Measurements from ENCODE around the gene MPND. TPM values are rescaled to one million over a fixed set of nuclear protein-coding genes. Genes with fewer than 3 reads are reported as not detected.
A peak's percentile ranks its signal among the peaks of the same experiment; 100 is the strongest.
"Not testable (repeated sequence)": the region's sequence is repeated elsewhere in the genome, so short reads cannot be mapped to it uniquely, and the experiment has no call there.

MPND gene
- total RNA-seq, 4 donors from 2014 or later: 2.7 to 3.1 (median 3.0) TPM

DNA sequence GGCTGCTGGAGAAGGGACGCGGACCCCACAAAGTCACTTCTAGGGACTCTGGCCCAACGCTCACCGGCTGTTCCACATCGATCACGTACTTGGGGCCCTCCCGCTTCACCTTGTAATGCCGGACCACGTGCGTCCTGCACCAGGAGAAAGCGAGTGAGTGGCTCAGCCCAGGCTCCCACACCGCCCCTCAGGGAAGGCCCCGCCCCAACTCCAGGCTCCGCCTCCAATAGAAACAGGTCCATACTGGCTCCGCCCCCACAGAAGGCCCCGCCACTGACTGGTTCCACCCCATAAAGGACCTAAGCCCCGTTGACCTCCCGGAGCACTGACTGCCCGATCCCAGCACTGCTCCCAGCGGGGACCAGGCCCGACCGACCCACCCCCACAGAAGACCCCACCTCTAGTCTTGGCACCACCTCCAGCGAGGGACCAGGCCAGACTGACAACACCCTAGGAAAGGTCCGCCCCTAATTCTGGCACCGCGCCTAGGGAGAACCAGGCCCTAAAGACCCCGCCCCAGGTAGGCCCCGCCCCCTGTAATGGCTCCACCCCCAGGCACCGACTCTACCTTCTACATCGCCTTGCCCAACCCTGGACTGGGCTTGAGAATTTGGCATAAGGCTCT, 16.0 kb upstream of the MPND start:
- peaks cover 11 to 17% (median 16%) of the 10 kb centered on the region in 3 donors for H3K27me3 ChIP-seq
- in situ Hi-C loops (cut with MboI; ENCODE audit: low sequenced_read_pairs in 4 of 4): no loop called here
- intact Hi-C loops (cut with DNase I; ENCODE audit: low total_unique reads): no loop called here
- DNase-seq (peak in 1 of 2 donors; percentile 51), ATAC-seq (peak in 1 of 2 donors; percentile 9)
- no peaks in the 10 kb centered on the region for H3K9me3 ChIP-seq
- H3K4me3 ChIP-seq: peak overlapping the region in 3 of 4 donors; percentile 46 to 54 (median 48)
- H3K4me1 ChIP-seq: peaks cover 0 to 13% of the 10 kb centered on the region in 2 donors
- TF ChIP-seq POLR2A (IDR thresholded peaks at IDR 0.05): no peak
- TF ChIP-seq, protein P1, sequence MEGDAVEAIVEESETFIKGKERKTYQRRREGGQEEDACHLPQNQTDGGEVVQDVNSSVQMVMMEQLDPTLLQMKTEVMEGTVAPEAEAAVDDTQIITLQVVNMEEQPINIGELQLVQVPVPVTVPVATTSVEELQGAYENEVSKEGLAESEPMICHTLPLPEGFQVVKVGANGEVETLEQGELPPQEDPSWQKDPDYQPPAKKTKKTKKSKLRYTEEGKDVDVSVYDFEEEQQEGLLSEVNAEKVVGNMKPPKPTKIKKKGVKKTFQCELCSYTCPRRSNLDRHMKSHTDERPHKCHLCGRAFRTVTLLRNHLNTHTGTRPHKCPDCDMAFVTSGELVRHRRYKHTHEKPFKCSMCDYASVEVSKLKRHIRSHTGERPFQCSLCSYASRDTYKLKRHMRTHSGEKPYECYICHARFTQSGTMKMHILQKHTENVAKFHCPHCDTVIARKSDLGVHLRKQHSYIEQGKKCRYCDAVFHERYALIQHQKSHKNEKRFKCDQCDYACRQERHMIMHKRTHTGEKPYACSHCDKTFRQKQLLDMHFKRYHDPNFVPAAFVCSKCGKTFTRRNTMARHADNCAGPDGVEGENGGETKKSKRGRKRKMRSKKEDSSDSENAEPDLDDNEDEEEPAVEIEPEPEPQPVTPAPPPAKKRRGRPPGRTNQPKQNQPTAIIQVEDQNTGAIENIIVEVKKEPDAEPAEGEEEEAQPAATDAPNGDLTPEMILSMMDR (IDR thresholded peaks at IDR 0.05 in 4 of 5, conservative IDR thresholded peaks at IDR 0.05 in 1 of 5): no peak
- peak overlapping the region in 1 of 4 donors; percentile 37 for H3K27ac ChIP-seq
- H3K36me3 ChIP-seq: no peaks in the 10 kb centered on the region

DNA sequence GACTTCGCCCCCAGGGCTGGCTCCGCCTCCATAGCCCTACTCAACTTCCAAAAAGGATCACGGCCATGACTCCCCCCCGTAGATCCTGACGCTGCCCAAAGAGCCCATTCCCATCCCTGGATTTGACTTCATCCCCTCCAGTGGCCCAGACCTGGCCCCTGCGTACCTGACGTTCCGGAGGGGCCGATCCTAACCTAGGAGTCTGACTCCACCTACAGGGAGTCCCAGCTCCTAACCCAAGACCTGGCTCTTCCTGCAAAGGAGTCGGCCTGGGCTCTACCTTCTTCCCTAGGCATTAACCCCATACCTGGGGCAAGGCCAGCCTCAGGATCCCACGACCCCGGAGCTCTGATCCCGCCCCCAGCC, 15.5 kb upstream of the MPND start:
- H3K27me3 ChIP-seq: peaks cover 11 to 17% (median 16%) of the 10 kb centered on the region in 3 donors
- peak overlapping the region in 1 of 4 donors; percentile 37 for H3K27ac ChIP-seq
- no peak for DNase-seq
- intact Hi-C loops (cut with DNase I; ENCODE audit: low total_unique reads) (loop anchor here (1.0 kb wide), 1 partner anchor 14 kb away; no protein-coding TSS in a partner anchor), in situ Hi-C loops (cut with MboI; ENCODE audit: low sequenced_read_pairs in 4 of 4) (no loop called here)
- H3K4me3 ChIP-seq: peak overlapping the region in 3 of 4 donors; percentile 46 to 54 (median 48)
- H3K4me1 ChIP-seq: peaks cover 0 to 13% of the 10 kb centered on the region in 2 donors
- no peaks in the 10 kb centered on the region for H3K36me3 ChIP-seq
- no peaks in the 10 kb centered on the region for H3K9me3 ChIP-seq
- TF ChIP-seq, protein P1 (IDR thresholded peaks at IDR 0.05 in 4 of 5, conservative IDR thresholded peaks at IDR 0.05 in 1 of 5): no peak
- no peak for TF ChIP-seq POLR2A (IDR thresholded peaks at IDR 0.05)
- ATAC-seq: peak in 1 of 2 donors; percentile 12

DNA sequence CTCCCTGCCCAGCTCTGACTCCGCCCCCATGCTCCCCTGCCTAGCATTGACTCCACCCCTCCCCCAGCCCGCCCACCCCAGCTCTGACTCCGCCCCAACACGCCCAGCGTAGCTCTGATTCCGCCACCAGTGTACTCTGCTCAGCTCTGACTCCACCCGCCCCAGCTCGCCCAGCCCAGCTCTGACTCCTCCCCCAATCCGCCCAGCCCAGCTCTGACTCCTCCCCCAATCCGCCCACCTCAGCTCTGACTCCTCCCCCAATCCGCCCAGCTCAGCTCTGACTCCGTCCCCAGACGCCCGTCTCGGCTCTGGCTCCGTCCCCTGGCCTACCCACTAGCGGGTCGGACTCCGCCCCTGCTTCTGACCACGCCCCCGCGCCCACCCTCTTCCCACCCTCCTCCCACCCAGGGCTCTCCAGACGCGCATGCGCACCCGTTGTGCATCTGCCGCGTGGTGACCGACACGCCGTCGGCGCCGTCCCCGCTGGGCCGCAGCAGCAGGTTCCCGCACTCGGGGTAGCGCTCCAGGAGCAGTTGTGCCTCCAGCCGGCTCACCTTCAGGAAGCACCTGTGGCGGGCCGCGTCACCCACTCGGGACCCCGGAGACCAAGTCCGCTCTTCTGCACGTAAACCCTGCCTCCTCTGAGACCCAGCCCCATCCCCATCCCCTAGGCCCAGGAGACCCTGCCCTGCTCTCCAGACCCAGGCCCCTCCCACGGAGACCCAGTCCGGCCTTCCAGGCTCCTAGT, 14.9 kb upstream of the MPND start:
- intact Hi-C loops (cut with DNase I; ENCODE audit: low total_unique reads): loop anchor here (1.0 kb wide), 1 partner anchor 14 kb away; no protein-coding TSS in a partner anchor
- Histone ChIP-seq H3K27me3 (peaks cover 11 to 17% (median 16%) of the 10 kb centered on the region in 3 donors), H3K4me1 (peaks cover 0 to 13% of the 10 kb centered on the region in 2 donors), H3K27ac (peak overlapping the region in 2 of 4 donors; percentile 37 to 54), H3K36me3 (no peaks in the 10 kb centered on the region), H3K9me3 (no peaks in the 10 kb centered on the region), H3K4me3 (peak overlapping the region; percentile 28 to 54 (median 48))
- in situ Hi-C loops (cut with MboI; ENCODE audit: low sequenced_read_pairs in 4 of 4): no loop called here
- ATAC-seq (peak; percentile 77 to 87), DNase-seq (peak; percentile 51 to 90)
- TF ChIP-seq, protein P1 (IDR thresholded peaks at IDR 0.05 in 4 of 5, conservative IDR thresholded peaks at IDR 0.05 in 1 of 5): no peak
- TF ChIP-seq POLR2A (IDR thresholded peaks at IDR 0.05): peak in 1 of 2 donors; percentile 8

DNA sequence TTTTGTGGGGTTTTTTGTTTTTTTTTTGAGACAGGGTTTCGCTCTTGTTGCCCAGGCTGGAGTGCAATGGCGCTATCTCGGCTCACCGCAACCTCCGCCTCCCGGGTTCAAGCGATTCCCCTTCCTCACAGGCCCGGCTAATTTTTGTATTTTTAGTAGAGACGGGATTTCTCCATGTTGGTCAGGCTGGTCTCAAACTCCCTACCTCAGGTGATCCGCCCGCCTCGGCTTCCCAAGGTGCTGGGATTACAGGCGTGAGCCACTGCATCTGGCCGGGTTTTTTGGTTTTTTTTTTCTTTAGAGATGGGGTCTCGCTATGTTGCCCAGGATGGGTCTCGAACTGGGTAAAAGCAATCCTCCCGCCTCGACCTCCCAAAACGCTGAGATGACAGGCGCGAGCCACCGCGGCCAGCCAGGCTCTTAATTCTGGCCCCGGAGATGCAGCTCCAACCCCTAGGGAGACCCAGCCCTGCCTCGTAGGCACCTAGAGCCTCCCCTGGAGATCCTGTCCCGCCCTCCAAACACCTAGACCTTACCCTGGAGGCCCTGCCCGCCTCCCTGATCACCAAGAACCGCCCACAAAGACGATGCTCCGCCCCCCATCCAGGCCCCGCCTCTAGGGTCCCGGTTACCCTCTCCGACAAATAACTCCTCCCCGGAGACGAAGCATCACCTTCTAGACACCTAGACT, 14.2 kb upstream of the MPND start:
- H3K9me3 ChIP-seq; in situ Hi-C loops (cut with MboI; ENCODE audit: low sequenced_read_pairs in 4 of 4); H3K36me3 ChIP-seq; DNase-seq; ATAC-seq: not testable (repeated sequence)
- Histone ChIP-seq H3K4me1 (peaks cover 0 to 13% of the 10 kb centered on the region in 2 donors), H3K4me3 (peak overlapping the region in 3 of 4 donors; percentile 34 to 54 (median 51)), H3K27ac (peak overlapping the region in 2 of 4 donors; percentile 22 to 54), H3K27me3 (peaks cover 11 to 17% (median 16%) of the 10 kb centered on the region in 3 donors)
- intact Hi-C loops (cut with DNase I; ENCODE audit: low total_unique reads): loop anchor here (1.0 kb wide), 1 partner anchor 13 kb away; no protein-coding TSS in a partner anchor
